SU-DHL-6 (cell line): ENCODE measurements around the gene ADAMTS12.

Experiments
- H2AFZ ChIP-seq: fragments of 200-600 bp; sonication (generic); 2 replicates; pipeline ENCODE4 v1.6.1; 2014; ENCODE audit warnings: low read depth, mild to moderate bottlenecking, moderate library complexity, mixed read lengths, antibody characterized with exemption, low read length; ENCODE audit not compliant: severe bottlenecking
- H3F3A ChIP-seq: fragments of 200-600 bp; shearing (Covaris generic); 2 replicates; pipeline ENCODE4 v1.6.0; 2016; ENCODE audit warnings: antibody characterized with exemption, mild to moderate bottlenecking; ENCODE audit not compliant: insufficient read depth
- H3K27ac ChIP-seq: fragments of 200-600 bp; sonication (generic); 2 replicates; pipeline ENCODE4 v1.5.1; 2016; ENCODE audit warnings: low read depth, mild to moderate bottlenecking, low read length, moderate library complexity, mixed read lengths
- H3K27me3 ChIP-seq: fragments of 200-600 bp; sonication (generic), shearing (Covaris generic); 2 replicates; pipeline ENCODE4 v1.6.0; 2014; ENCODE audit warnings: mild to moderate bottlenecking, low read length
- H3K36me3 ChIP-seq: fragments of 200-600 bp; sonication (generic); 2 replicates; pipeline ENCODE4 v1.6.1; 2014; ENCODE audit warnings: mild to moderate bottlenecking, low read length, mixed read lengths
- H3K4me2 ChIP-seq: fragments of 300-600, 200-600 bp; shearing (Covaris generic), sonication (generic); 2 replicates; pipeline ENCODE4 v1.6.0; 2014; ENCODE audit warnings: low read length, low read depth, mild to moderate bottlenecking; ENCODE audit not compliant: poor library complexity, severe bottlenecking
- H3K4me3 ChIP-seq: fragments of 200-600 bp; sonication (generic); 2 replicates; pipeline ENCODE4 v1.5.1; 2014; ENCODE audit warnings: antibody characterized with exemption, low read length, mild to moderate bottlenecking, mixed read lengths; ENCODE audit not compliant: insufficient read depth, poor library complexity, severe bottlenecking
- H3K79me2 ChIP-seq: fragments of 200-600 bp; sonication (generic); 2 replicates; pipeline ENCODE4 v1.6.1; 2014; ENCODE audit warnings: mild to moderate bottlenecking, low read length, moderate library complexity; ENCODE audit not compliant: insufficient read depth
- H3K9ac ChIP-seq: fragments of 200-600 bp; sonication (generic); 2 replicates; pipeline ENCODE4 v1.7.0; 2014; ENCODE audit warnings: mild to moderate bottlenecking, low read length
- H3K9me2 ChIP-seq: fragments of 200-600 bp; sonication (generic); replicated peaks from 2 replicates; pipeline ENCODE4 v1.6.1; 2014; ENCODE audit warnings: low read length; ENCODE audit not compliant: insufficient read depth
- H3K9me3 ChIP-seq: fragments of 200-600 bp; sonication (generic); 2 replicates; pipeline ENCODE4 v1.6.1; 2014; ENCODE audit warnings: low read length, mixed read lengths; ENCODE audit not compliant: insufficient read depth
- H4K20me1 ChIP-seq: fragments of 200-600 bp; sonication (generic); 2 replicates; pipeline ENCODE4 v1.6.1; 2014; ENCODE audit warnings: low read depth, mild to moderate bottlenecking, antibody characterized with exemption, low read length, moderate library complexity, mixed read lengths
- EZH2phosphoT487 ChIP-seq: fragments of 200-600 bp; sonication (generic), shearing (Covaris generic); conservative IDR thresholded peaks from 2 replicates; pipeline ENCODE4 v1.6.1; 2018; ENCODE audit warnings: mild to moderate bottlenecking, antibody characterized with exemption, low read length, moderate library complexity, mixed read lengths
- TF ChIP-seq, protein P1 (sequence below): fragments of 200-600 bp; sonication (generic); IDR thresholded peaks from one replicate; pipeline ENCODE4 v1.5.1; 2017; ENCODE audit warnings: antibody characterized with exemption, mild to moderate bottlenecking, low read length, moderate library complexity; ENCODE audit not compliant: insufficient read depth, poor library complexity, severe bottlenecking

ADAMTS12 gene

DNA sequence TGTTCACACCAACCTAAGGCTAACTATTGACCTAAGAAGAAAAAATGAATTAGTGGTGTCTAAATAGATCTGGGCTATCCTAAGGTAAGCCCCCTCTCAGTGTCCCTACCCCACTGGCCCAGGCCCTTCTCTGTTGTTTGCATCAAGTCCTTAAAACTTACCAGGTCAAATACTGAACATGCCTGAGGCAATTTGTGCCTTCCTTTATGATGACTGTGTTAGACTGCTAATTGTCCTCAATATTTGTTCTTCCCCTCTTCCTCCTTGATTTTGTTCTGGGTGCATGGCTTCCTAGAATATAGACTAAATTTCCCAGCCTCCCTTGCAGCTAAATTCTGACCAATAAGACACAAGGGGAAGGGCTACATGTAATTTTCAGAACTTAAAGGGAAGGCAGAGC is 199.9 kb downstream of the ADAMTS12 start:
- Histone ChIP-seq H3K9ac (no peak overlapping the region), H3K27me3 (no peaks in the 10 kb centered on the region), H3K79me2 (no peaks in the 10 kb centered on the region), H3K9me2 (no peaks in the 10 kb centered on the region), H2AFZ (no peak overlapping the region), H3K4me3 (no peak overlapping the region), H3F3A (no peaks in the 10 kb centered on the region), H3K36me3 (no peaks in the 10 kb centered on the region), H3K27ac (no peak overlapping the region), H3K9me3 (no peaks in the 10 kb centered on the region), H4K20me1 (no peaks in the 10 kb centered on the region), H3K4me2 (no peak overlapping the region)
- no peak for TF ChIP-seq EZH2phosphoT487
- TF ChIP-seq, protein P1, sequence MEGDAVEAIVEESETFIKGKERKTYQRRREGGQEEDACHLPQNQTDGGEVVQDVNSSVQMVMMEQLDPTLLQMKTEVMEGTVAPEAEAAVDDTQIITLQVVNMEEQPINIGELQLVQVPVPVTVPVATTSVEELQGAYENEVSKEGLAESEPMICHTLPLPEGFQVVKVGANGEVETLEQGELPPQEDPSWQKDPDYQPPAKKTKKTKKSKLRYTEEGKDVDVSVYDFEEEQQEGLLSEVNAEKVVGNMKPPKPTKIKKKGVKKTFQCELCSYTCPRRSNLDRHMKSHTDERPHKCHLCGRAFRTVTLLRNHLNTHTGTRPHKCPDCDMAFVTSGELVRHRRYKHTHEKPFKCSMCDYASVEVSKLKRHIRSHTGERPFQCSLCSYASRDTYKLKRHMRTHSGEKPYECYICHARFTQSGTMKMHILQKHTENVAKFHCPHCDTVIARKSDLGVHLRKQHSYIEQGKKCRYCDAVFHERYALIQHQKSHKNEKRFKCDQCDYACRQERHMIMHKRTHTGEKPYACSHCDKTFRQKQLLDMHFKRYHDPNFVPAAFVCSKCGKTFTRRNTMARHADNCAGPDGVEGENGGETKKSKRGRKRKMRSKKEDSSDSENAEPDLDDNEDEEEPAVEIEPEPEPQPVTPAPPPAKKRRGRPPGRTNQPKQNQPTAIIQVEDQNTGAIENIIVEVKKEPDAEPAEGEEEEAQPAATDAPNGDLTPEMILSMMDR: no peak

GRCh38 chr5:33690374-33691135 is 201.2 kb downstream of the ADAMTS12 start:
- Histone ChIP-seq H3K4me2 (no peak overlapping the region), H3K9me2 (no peaks in the 10 kb centered on the region), H4K20me1 (no peaks in the 10 kb centered on the region), H3F3A (no peaks in the 10 kb centered on the region), H3K4me3 (no peak overlapping the region), H3K79me2 (no peaks in the 10 kb centered on the region), H3K27ac (no peak overlapping the region), H3K36me3 (no peaks in the 10 kb centered on the region), H2AFZ (no peak overlapping the region), H3K9me3 (no peaks in the 10 kb centered on the region), H3K9ac (no peak overlapping the region), H3K27me3 (no peaks in the 10 kb centered on the region)
- TF ChIP-seq, protein P1: no peak
- TF ChIP-seq EZH2phosphoT487: no peak

- Histone ChIP-seq H3K27ac (no peak overlapping the region), H3K4me2 (no peak overlapping the region), H3K9me3 (no peaks in the 10 kb centered on the region), H3K9me2 (no peaks in the 10 kb centered on the region), H4K20me1 (no peaks in the 10 kb centered on the region), H3K79me2 (no peaks in the 10 kb centered on the region), H3F3A (no peaks in the 10 kb centered on the region), H3K4me3 (no peak overlapping the region), H3K27me3 (no peaks in the 10 kb centered on the region), H3K36me3 (no peaks in the 10 kb centered on the region), H3K9ac (no peak overlapping the region), H2AFZ (no peak overlapping the region)
- TF ChIP-seq, protein P1: no peak
- TF ChIP-seq EZH2phosphoT487: no peak
These were observed 203.3 kb downstream of the ADAMTS12 start for GRCh38 chr5:33688526-33688925.
